HCT116 (cell line): ENCODE results near the gene IFIT5. TPM values are rescaled to one million over a fixed set of nuclear protein-coding genes. Genes with fewer than 3 reads are reported as not detected.

Source experiments
- ATAC-seq: fragments of 200-7000 bp; cut with Tn5 transposase; 2 replicates; pipeline ENCODE4 v1.9.1; 2020; ENCODE audit warnings: mild to moderate bottlenecking, moderate library complexity
- BruUV-seq: library from RNA; stranded (reverse); fragments of 400-500 nt; replicated peaks from 2 replicates; lab custom pipeline; 2021; lab: Mats Ljungman, UMichigan
- CTCF ChIA-PET: fragments of 300-600 bp; sonication (Branson Sonifier 250); formaldehyde crosslinking; loops from one replicate; lab custom pipeline; 2021; ENCODE audit warnings: antibody characterized with exemption; lab: Charles Lee
- POLR2A ChIA-PET: fragments of 300-600, 350-600 bp; sonication (Branson Sonifier 250); formaldehyde crosslinking; loops from one replicate; lab custom pipeline; 2021; ENCODE audit warnings: antibody characterized with exemption; lab: Charles Lee
- RAD21 ChIA-PET, 2 experiments: fragments of 300-600 bp; sonication (Branson Sonifier 250); formaldehyde crosslinking; loops; one replicate each; lab custom pipeline; 2023; ENCODE audit warnings: low total read pairs in 2 of 2; ENCODE audit not compliant: uncharacterized antibody in 2 of 2, unreplicated experiment in 2 of 2, low non-redundant PET in 1 of 2; lab: Charles Lee
- DNase-seq: peaks from one replicate; pipeline ENCODE4 v3.0.0-alpha.2; 2010; ENCODE audit warnings: low read depth, low spot score
- H2AFZ ChIP-seq: fragments of 200-600 bp; shearing (Covaris generic), sonication (generic); 2 replicates; pipeline ENCODE4 v1.6.1; 2017; ENCODE audit warnings: low read depth, mixed run types, mixed read lengths, antibody characterized with exemption, low read length; ENCODE audit not compliant: poor library complexity, severe bottlenecking
- H3K27ac ChIP-seq: 2 replicates; pipeline ENCODE4 v1.5.1; 2012; ENCODE audit warnings: low read depth, low read length
- H3K27me3 ChIP-seq: fragments of 200-600 bp; sonication (generic); 2 replicates; pipeline ENCODE4 v1.6.1; 2016; ENCODE audit warnings: mixed run types, low read length, mixed read lengths; ENCODE audit not compliant: insufficient read depth
- H3K36me3 ChIP-seq, 2 experiments: fragments of 200-500 bp in 1 of 2; fragments of 200-600 bp in 1 of 2; sonication (Bioruptor generic) in 1 of 2; sonication (generic) in 1 of 2; 2 replicates each; pipeline versions ENCODE4 v1.5.1 to v1.6.1; 2014 to 2016; ENCODE audit warnings: low read length in 2 of 2, inconsistent platforms in 1 of 2, mixed read lengths in 1 of 2, mixed run types in 1 of 2; ENCODE audit not compliant: insufficient read depth in 2 of 2, control insufficient read depth in 1 of 2
- H3K4me1 ChIP-seq, 2 experiments: fragments of 200-600 bp in 1 of 2; sonication (generic) in 1 of 2; 2 replicates each; pipeline versions ENCODE4 v1.5.1 to v1.6.1; 2012 to 2017; ENCODE audit warnings: low read length in 2 of 2, inconsistent platforms in 1 of 2, mild to moderate bottlenecking in 1 of 2, mixed read lengths in 1 of 2, mixed run types in 1 of 2, moderate library complexity in 1 of 2; ENCODE audit not compliant: insufficient read depth in 2 of 2, control insufficient read depth in 1 of 2
- H3K4me2 ChIP-seq: fragments of 200-600 bp; sonication (generic); 2 replicates; pipeline ENCODE4 v1.6.1; 2017; ENCODE audit warnings: mixed run types, low read length, mixed read lengths
- H3K4me3 ChIP-seq, 2 experiments: fragments of 200-600 bp in 1 of 2; sonication (generic) in 1 of 2; replicated peaks in 1 of 2; 2 replicates each; pipeline ENCODE4 v1.5.1; 2011 to 2016; ENCODE audit warnings: low read length in 2 of 2, control low read depth in 1 of 2, low read depth in 1 of 2, mild to moderate bottlenecking in 1 of 2, mixed read lengths in 1 of 2, mixed run types in 1 of 2
- H3K79me2 ChIP-seq: fragments of 200-600 bp; sonication (generic); 2 replicates; pipeline ENCODE4 v1.6.1; 2017; ENCODE audit warnings: mild to moderate bottlenecking, mixed run types, low read length, moderate library complexity, mixed read lengths; ENCODE audit not compliant: insufficient read depth
- H3K9ac ChIP-seq: fragments of 200-600 bp; sonication (generic); 2 replicates; pipeline ENCODE4 v1.6.1; 2016; ENCODE audit warnings: low read length, mixed read lengths
- H3K9me2 ChIP-seq: fragments of 200-600 bp; sonication (generic), shearing (Covaris generic); 2 replicates; pipeline ENCODE4 v1.6.1; 2017; ENCODE audit warnings: mixed run types, mild to moderate bottlenecking, moderate library complexity; ENCODE audit not compliant: insufficient read depth
- H3K9me3 ChIP-seq, 2 experiments: fragments of 200-500 bp in 1 of 2; fragments of 200-600 bp in 1 of 2; sonication (Bioruptor generic) in 1 of 2; sonication (generic) in 1 of 2; 2 replicates each; pipeline ENCODE4 v1.6.1; 2014 to 2017; ENCODE audit warnings: low read length in 2 of 2, mixed read lengths in 2 of 2, inconsistent platforms in 1 of 2, low read depth in 1 of 2, mild to moderate bottlenecking in 1 of 2, mixed run types in 1 of 2, moderate library complexity in 1 of 2; ENCODE audit not compliant: control insufficient read depth in 1 of 2, insufficient read depth in 1 of 2
- H4K20me1 ChIP-seq: fragments of 200-600 bp; sonication (generic), shearing (Covaris generic); 2 replicates; pipeline ENCODE4 v1.6.1; 2017; ENCODE audit warnings: mixed run types, mild to moderate bottlenecking, moderate library complexity; ENCODE audit not compliant: insufficient read depth
- CBX3 ChIP-seq: IDR thresholded peaks from 2 replicates; pipeline ENCODE4 v1.6.1; 2012; ENCODE audit warnings: low read depth
- CEBPB ChIP-seq: IDR thresholded peaks from 2 replicates; pipeline ENCODE4 v1.6.1; 2012; ENCODE audit warnings: low read depth
- EGR1 ChIP-seq: IDR thresholded peaks from 2 replicates; pipeline ENCODE4 v1.6.1; 2012; ENCODE audit warnings: low read depth
- ELF1 ChIP-seq: IDR thresholded peaks from 2 replicates; pipeline ENCODE4 v1.6.1; 2012; ENCODE audit warnings: low read depth, borderline replicate concordance
- EZH2 ChIP-seq: fragments of 200-600 bp; sonication (generic); IDR thresholded peaks from 2 replicates; pipeline ENCODE4 v1.6.1; 2017; ENCODE audit warnings: antibody characterized with exemption, mixed run types
- JUND ChIP-seq: IDR thresholded peaks from 2 replicates; pipeline ENCODE4 v1.6.1; 2012
- MAX ChIP-seq: IDR thresholded peaks from 2 replicates; pipeline ENCODE4 v1.6.1; 2012
- REST ChIP-seq: IDR thresholded peaks from 2 replicates; pipeline ENCODE4 v1.6.1; 2012; ENCODE audit warnings: low read depth
- SIN3A ChIP-seq: IDR thresholded peaks from 2 replicates; pipeline ENCODE4 v1.6.1; 2012; ENCODE audit warnings: low read depth
- SRF ChIP-seq: IDR thresholded peaks from 2 replicates; pipeline ENCODE4 v1.6.1; 2012; ENCODE audit warnings: low read depth
- YY1 ChIP-seq: IDR thresholded peaks from 2 replicates; pipeline ENCODE4 v1.6.1; 2011; ENCODE audit warnings: low read length, low read depth, moderate library complexity, mild to moderate bottlenecking; ENCODE audit not compliant: insufficient replicate concordance; ENCODE audit errors: extremely low read depth
- ZBTB33 ChIP-seq: IDR thresholded peaks from 2 replicates; pipeline ENCODE4 v1.6.1; 2011; ENCODE audit warnings: mild to moderate bottlenecking, low read length, moderate library complexity; ENCODE audit not compliant: insufficient replicate concordance; ENCODE audit errors: extremely low read depth
- ZNF274 ChIP-seq: fragments of 200-500 bp; sonication (Bioruptor generic); IDR thresholded peaks from 2 replicates; pipeline ENCODE4 v1.6.1; 2014; ENCODE audit warnings: mild to moderate bottlenecking, low read depth, low read length, inconsistent platforms
- intact Hi-C: fragments of 100-400 bp; cut with micrococcal nuclease; formaldehyde crosslinking; loops from 2 replicates; pipeline ENCODE4 v1.10.0; 2022
- total RNA-seq: library from RNA; stranded (reverse); gene quantifications from one replicate; pipeline ENCODE4 v1.2.1, GENCODE V29; 2021; ENCODE audit not compliant: unreplicated experiment
- TF ChIP-seq, protein P1 (sequence below), 3 experiments: fragments of 200-600 bp in 1 of 3; sonication (generic) in 1 of 3; IDR thresholded peaks in 2 of 3; conservative IDR thresholded peaks in 1 of 3; 2 replicates each; pipeline ENCODE4 v1.5.1; 2012 to 2017; ENCODE audit warnings: low read depth in 2 of 3, low read length in 2 of 3, antibody characterized with exemption in 1 of 3, borderline replicate concordance in 1 of 3, control low read depth in 1 of 3, mild to moderate bottlenecking in 1 of 3, mixed read lengths in 1 of 3, mixed run types in 1 of 3, moderate library complexity in 1 of 3; ENCODE audit not compliant: insufficient read depth in 1 of 3

The IFIT5 gene
- total RNA-seq, 1 experiment from 2014 or later, result 11.1 TPM

DNA sequence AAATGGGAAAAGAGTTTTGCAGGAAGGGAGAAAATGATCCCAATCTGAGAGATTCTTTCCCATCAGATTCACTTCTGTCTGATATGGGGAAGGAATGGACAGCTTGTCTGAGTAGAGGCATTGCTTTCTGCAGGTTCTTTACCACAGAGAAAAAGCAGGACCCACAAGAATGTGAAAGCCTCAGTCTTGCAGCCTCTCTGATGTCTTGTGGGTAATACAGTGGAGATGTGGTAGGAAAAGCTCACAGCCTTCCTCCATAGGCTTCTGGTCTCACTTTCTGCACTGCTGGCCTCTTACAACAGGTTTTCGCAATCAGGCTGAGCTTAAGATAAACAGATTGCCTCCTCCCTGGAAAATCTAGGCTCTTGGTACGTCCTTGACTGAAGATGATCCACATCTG lies 21.4 kb upstream of the IFIT5 start (continued):
- TF ChIP-seq EGR1 (no peak), SIN3A (no peak), ZBTB33 (no peak), YY1 (no peak), MAX (no peak)
- TF ChIP-seq, protein P1, sequence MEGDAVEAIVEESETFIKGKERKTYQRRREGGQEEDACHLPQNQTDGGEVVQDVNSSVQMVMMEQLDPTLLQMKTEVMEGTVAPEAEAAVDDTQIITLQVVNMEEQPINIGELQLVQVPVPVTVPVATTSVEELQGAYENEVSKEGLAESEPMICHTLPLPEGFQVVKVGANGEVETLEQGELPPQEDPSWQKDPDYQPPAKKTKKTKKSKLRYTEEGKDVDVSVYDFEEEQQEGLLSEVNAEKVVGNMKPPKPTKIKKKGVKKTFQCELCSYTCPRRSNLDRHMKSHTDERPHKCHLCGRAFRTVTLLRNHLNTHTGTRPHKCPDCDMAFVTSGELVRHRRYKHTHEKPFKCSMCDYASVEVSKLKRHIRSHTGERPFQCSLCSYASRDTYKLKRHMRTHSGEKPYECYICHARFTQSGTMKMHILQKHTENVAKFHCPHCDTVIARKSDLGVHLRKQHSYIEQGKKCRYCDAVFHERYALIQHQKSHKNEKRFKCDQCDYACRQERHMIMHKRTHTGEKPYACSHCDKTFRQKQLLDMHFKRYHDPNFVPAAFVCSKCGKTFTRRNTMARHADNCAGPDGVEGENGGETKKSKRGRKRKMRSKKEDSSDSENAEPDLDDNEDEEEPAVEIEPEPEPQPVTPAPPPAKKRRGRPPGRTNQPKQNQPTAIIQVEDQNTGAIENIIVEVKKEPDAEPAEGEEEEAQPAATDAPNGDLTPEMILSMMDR (IDR thresholded peaks at IDR 0.05 in 2 of 3, conservative IDR thresholded peaks at IDR 0.05 in 1 of 3; ENCODE audit: borderline replicate concordance in 1 of 3, insufficient read depth in 1 of 3, low read depth in 2 of 3, low read length in 2 of 3), result no peak

- Histone ChIP-seq H3K27me3 (no peaks in the 10 kb centered on the region), H3K9me3 (no peaks in the 10 kb centered on the region), H3K4me2 (no peak overlapping the region), H3K27ac (no peak overlapping the region), H3K79me2 (no peaks in the 10 kb centered on the region), H2AFZ (no peak overlapping the region), H3K9me2 (no peaks in the 10 kb centered on the region), H3K9ac (no peak overlapping the region), H3K36me3 (no peaks in the 10 kb centered on the region), H4K20me1 (no peaks in the 10 kb centered on the region), H3K4me3 (no peak overlapping the region), H3K4me1 (peaks cover 2 to 11% of the 10 kb centered on the region in 2 experiments; a peak in 3 of 4 replicates)
- RAD21 ChIA-PET, result no interaction called here
- ATAC-seq, result no peak
- BruUV-seq, result no TSS peak
- no peak for DNase-seq
- POLR2A ChIA-PET, result no interaction called here
- intact Hi-C loops, result no loop called here
- CTCF ChIA-PET, result no interaction called here
- no peak for TF ChIP-seq EZH2
- no peak for TF ChIP-seq ZBTB33
- TF ChIP-seq ZNF274, result no peak
- TF ChIP-seq JUND, result no peak
- no peak for TF ChIP-seq EGR1
- TF ChIP-seq ELF1, result no peak
- no peak for TF ChIP-seq MAX
- TF ChIP-seq SRF, result no peak
- TF ChIP-seq SIN3A, result no peak
- TF ChIP-seq YY1, result no peak
- TF ChIP-seq CBX3, result no peak
- no peak for TF ChIP-seq REST
- no peak for TF ChIP-seq CEBPB
Observed at GRCh38 chr10:89393898-89394297, 20.5 kb upstream of the IFIT5 start.
